Gastroesophageal sphincter (tissue), 4 donors: ENCODE data around the gene SNED1. TPM values are rescaled to one million over a fixed set of nuclear protein-coding genes. Genes with fewer than 3 reads are reported as not detected.

Experiments
- ATAC-seq: fragments of 150-250 bp; one replicate; pipeline ENCODE4 v1.9.1; 2016; ENCODE audit warnings: mild to moderate bottlenecking, moderate library complexity
- H3K27ac ChIP-seq, 4 donors: fragments of 200-600 bp; sonication (generic) in 3 of 4; 1 replicate in 3 of 4; 2 replicates in 1 of 4; pipeline ENCODE4 v1.5.1; 2016 to 2019
- H3K27me3 ChIP-seq: fragments of 200-600 bp; sonication (generic); one replicate; pipeline ENCODE4 v1.5.1; 2019
- H3K36me3 ChIP-seq, 2 donors: fragments of 200-600 bp; sonication (generic); one replicate each; pipeline ENCODE4 v1.5.1; 2019; ENCODE audit warnings: control low read depth in 1 of 2
- H3K4me1 ChIP-seq, 3 donors: fragments of 200-600 bp; sonication (generic); 1 replicate in 2 of 3; 2 replicates in 1 of 3; pipeline ENCODE4 v1.5.1; 2016 to 2019; ENCODE audit warnings: control low read depth in 2 of 3
- H3K4me3 ChIP-seq, 2 donors: fragments of 200-600 bp; sonication (generic); one replicate each; pipeline ENCODE4 v1.5.1; 2019; ENCODE audit warnings: mild to moderate bottlenecking in 1 of 2, moderate library complexity in 1 of 2
- H3K9me3 ChIP-seq, 3 donors: fragments of 200-600 bp; sonication (generic); one replicate each; pipeline ENCODE4 v1.5.1; 2017 to 2019; ENCODE audit warnings: control low read depth in 2 of 3
- EP300 ChIP-seq: sonication (generic); formaldehyde crosslinking; IDR thresholded peaks from one replicate; pipeline ENCODE4 v1.6.1; 2017; ENCODE audit warnings: antibody characterized with exemption, mild to moderate bottlenecking
- POLR2A ChIP-seq, 2 donors: fragments of 450-650 bp; IDR thresholded peaks; one replicate each; pipeline ENCODE4 v1.6.1; 2017; ENCODE audit warnings: antibody characterized with exemption in 2 of 2, mild to moderate bottlenecking in 2 of 2, moderate library complexity in 1 of 2
- POLR2AphosphoS5 ChIP-seq: sonication (generic); formaldehyde crosslinking; IDR thresholded peaks from one replicate; pipeline ENCODE4 v1.6.1; 2017; ENCODE audit warnings: antibody characterized with exemption
- WGBS, 2 donors: methylation state at CpG; one replicate each; pipeline ENCODE4 v1.1.5; 2018; ENCODE audit warnings: low coverage in 1 of 2; 5-methylcytosine and 5-hydroxymethylcytosine counted together
- total RNA-seq, 4 donors: library from RNA; depleted of rRNA; stranded (reverse); fragments of >200 nt; gene quantifications; one replicate each; pipeline ENCODE4 v1.1.0, GENCODE V29; 2016
- TF ChIP-seq, protein P1 (sequence below), 4 experiments: fragments of 200-600 bp in 2 of 4; fragments of 450-650 bp in 2 of 4; sonication (generic) in 1 of 4; IDR thresholded peaks; one replicate each; pipeline ENCODE4 v1.5.1; 2017 to 2019; ENCODE audit warnings: antibody characterized with exemption in 4 of 4, mild to moderate bottlenecking in 2 of 4, moderate library complexity in 2 of 4

The SNED1 gene
- total RNA-seq, 4 donors from 2014 or later: 8.3 to 29.9 (median 14.6) TPM

DNA sequence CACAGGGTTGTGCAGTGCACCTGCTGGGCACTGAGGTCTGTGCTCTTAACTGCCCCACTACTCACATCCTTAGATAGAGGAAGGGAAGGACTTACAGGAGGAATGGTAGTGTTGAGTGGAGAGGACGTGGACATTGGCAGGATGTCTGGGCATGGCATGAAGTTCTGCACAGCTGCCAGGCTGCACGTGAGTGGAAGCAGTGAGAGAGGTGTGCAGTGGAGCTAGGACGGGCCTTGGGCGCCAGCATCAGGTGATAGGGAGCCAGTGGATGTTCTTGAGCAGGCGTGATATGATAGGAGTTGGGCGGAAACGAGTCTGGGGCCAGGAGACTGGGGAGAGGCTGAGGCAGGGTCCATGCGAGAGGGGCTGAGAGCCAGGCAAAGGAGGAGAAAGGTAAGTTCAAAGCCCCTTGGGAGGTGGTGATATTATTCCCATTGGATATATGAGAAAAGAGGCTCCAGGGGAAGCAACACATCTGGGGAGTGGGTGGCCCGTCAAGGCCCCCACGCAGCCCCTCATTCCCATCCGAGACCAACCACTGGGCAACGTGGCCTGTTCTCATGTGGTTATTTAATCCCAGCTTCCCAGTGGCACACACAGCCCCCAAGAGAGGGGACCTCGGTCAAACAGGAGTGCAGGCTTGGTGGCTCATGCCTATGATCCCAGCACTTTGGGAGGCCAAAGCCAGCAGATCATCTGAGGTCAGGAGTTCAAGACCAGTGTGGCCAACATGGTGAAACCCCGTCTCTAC is 45.7 kb upstream of the SNED1 start:
- no peaks in the 10 kb centered on the region for H3K36me3 ChIP-seq
- no peak for ATAC-seq
- peaks cover 37% of the 10 kb centered on the region for H3K27me3 ChIP-seq
- H3K4me1 ChIP-seq: no peaks in the 10 kb centered on the region
- H3K27ac ChIP-seq: no peak overlapping the region
- 75 to 83% methylated on average over 9 to 11 of the region's 14 CpGs for WGBS, 2 donors
- TF ChIP-seq, protein P1, sequence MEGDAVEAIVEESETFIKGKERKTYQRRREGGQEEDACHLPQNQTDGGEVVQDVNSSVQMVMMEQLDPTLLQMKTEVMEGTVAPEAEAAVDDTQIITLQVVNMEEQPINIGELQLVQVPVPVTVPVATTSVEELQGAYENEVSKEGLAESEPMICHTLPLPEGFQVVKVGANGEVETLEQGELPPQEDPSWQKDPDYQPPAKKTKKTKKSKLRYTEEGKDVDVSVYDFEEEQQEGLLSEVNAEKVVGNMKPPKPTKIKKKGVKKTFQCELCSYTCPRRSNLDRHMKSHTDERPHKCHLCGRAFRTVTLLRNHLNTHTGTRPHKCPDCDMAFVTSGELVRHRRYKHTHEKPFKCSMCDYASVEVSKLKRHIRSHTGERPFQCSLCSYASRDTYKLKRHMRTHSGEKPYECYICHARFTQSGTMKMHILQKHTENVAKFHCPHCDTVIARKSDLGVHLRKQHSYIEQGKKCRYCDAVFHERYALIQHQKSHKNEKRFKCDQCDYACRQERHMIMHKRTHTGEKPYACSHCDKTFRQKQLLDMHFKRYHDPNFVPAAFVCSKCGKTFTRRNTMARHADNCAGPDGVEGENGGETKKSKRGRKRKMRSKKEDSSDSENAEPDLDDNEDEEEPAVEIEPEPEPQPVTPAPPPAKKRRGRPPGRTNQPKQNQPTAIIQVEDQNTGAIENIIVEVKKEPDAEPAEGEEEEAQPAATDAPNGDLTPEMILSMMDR (IDR thresholded peaks at IDR 0.05): no peak
- TF ChIP-seq POLR2A (IDR thresholded peaks at IDR 0.05): no peak
- no peak for TF ChIP-seq EP300
- no peak for TF ChIP-seq POLR2AphosphoS5
- H3K4me3 ChIP-seq: no peak overlapping the region
- no peaks in the 10 kb centered on the region for H3K9me3 ChIP-seq

DNA sequence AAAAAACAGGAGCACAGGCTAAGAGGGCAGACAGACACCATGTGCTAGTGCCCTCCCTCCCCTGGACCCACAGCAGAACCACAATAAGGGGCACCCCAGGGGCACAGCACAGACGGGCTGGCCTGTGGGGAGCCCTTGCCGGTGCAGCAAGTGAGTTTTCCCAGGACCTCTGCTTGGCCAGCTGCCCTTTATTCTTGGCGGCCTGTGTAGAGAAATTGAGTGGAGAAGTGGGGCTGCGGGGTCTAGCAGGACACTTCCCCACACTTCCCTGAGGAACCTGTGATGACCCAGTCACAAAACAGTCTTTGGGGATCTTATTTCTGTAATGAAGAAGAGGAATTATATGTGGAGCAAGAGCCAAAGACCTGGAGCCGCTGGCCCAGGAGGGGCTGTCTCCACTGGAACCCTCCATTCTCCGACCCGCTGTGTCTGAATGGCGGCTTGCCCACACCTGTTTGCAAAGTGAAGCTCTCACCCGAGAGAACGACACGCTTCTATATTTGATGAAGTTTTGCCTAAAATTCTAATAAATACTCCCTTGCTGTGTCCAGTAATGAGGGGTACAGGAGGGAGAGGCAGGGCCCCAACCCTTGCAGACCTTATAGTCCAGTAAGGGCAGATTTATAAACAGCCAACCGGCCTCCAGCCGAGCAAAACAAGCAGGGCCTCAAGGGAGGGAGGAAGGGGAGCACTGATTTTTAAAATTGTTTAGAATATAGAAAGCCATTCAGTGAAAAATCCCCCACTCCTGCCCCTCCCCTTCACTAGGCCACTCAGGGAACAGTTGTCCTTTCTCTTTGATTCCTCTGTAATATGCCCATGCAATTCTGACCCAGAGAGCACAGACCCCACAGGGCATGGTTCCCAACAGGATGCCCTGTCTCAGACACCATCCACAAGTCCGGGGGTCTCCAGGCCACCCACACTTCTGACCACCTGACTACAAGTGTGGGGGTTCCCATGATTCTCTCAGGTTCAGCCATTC is 44.7 kb upstream of the SNED1 start:
- no peaks in the 10 kb centered on the region for H3K4me1 ChIP-seq
- WGBS, 2 donors: 44 to 67% methylated on average over 5 to 9 of the region's 14 CpGs
- TF ChIP-seq POLR2AphosphoS5 (no peak), POLR2A (IDR thresholded peaks at IDR 0.05) (no peak), EP300 (no peak)
- TF ChIP-seq, protein P1 (IDR thresholded peaks at IDR 0.05): no peak
- H3K4me3 ChIP-seq: no peak overlapping the region
- no peaks in the 10 kb centered on the region for H3K36me3 ChIP-seq
- no peak overlapping the region for H3K27ac ChIP-seq
- H3K27me3 ChIP-seq: peaks cover 47% of the 10 kb centered on the region
- no peak for ATAC-seq
- H3K9me3 ChIP-seq: no peaks in the 10 kb centered on the region

DNA sequence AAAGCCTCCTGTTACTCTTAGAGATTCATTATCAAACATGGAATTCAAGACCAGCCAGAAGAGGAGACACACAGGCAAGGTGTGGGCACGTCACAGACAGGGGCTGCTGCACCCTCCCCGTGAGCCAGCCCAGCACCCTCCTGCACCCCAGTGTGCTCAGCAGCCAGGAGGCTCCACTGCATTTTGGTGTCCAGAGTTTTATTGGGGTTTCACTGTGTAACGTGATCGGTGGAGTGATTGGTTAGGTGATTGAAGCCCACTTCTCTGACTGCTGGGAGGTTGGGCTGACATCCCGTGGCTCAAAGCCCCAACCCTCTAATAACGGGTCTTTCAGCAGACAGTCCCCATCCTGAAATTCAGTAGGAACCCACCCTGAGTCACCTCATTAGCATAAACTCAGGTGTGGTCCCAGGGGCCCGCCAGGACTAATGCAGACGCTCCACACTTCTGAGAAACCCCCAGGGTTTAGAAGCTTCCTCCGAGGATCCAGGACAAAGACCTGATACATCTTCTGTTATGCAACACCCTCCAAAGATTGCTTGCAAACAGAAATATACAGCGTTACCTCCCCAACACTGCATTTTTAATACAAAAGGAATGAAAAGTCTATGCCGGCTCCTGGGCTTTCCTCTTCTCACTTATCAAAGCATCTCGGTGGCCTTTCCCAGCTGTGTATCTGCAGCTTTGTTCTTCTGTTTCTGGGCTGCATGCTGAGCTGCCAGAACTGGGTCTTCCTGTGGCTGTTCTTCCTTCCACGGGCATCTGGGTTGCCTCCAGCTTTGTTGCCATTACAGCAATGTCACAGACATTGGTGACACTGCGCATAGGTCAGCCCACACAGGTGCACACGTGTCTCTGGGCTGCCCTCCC is 43.7 kb upstream of the SNED1 start:
- no peaks in the 10 kb centered on the region for H3K36me3 ChIP-seq
- no peak overlapping the region for H3K27ac ChIP-seq
- H3K4me3 ChIP-seq: no peak overlapping the region
- WGBS, 2 donors: 56 to 72% methylated on average over 4 to 7 of the region's 15 CpGs
- TF ChIP-seq EP300: no peak
- TF ChIP-seq, protein P1 (IDR thresholded peaks at IDR 0.05): no peak
- no peak for TF ChIP-seq POLR2AphosphoS5
- no peak for TF ChIP-seq POLR2A (IDR thresholded peaks at IDR 0.05)
- H3K27me3 ChIP-seq: peaks cover 50% of the 10 kb centered on the region
- H3K9me3 ChIP-seq: no peaks in the 10 kb centered on the region
- H3K4me1 ChIP-seq: peaks cover 0 to 2% (median 0%) of the 10 kb centered on the region in 3 donors
- no peak for ATAC-seq

DNA sequence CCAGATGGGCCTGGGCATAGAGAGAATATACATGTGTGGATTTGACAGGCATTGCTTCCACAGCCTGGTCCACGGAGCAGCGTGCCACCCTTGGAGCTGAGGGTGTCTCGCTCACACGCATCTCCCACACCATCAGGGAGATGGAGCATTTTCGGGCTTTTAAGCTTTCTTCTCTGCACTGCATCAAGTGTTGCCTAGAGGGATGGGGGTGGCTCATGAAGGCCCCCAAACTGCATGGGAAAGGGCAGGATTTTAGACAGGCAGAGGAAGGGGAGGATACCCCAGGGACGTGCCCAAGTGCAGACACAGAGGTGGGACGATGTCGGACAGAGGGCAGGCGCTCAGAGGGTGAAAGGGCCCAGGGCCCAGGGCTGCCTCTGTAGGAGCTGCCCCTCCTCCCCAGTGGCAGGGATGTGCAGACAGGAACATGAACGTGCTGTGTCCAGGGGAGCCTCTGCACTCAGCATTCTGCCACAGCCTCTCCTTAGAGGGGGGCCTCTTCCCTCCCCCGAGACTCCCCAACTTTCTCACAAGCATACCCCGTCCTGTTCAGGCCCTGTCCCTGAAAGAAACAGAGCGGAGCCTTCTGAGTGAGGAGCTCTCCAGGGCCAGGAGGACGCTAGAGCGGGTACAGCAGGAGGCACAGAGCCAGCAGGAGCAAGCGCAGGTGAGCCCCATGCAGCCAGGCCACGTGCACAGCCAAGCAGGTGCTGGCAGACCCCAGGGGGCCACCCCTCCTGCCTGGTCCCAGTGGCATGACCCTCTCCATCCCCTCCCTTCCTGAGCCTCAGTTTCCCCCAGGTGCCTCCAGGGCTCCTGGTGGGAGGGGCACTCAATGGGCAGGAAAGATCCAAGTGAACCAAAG is 42.9 kb upstream of the SNED1 start:
- no peak for ATAC-seq
- WGBS, 2 donors: 100% methylated on average over 1 of the region's 17 CpGs; no CpG with 5 or more reads in 1 of the 2 donors
- Histone ChIP-seq H3K9me3 (no peaks in the 10 kb centered on the region), H3K27me3 (peaks cover 58% of the 10 kb centered on the region), H3K36me3 (no peaks in the 10 kb centered on the region), H3K4me1 (peaks cover 0 to 11% (median 3%) of the 10 kb centered on the region in 3 donors), H3K27ac (no peak overlapping the region), H3K4me3 (no peak overlapping the region)
- TF ChIP-seq POLR2A (IDR thresholded peaks at IDR 0.05) (no peak), POLR2AphosphoS5 (no peak), EP300 (no peak)
- TF ChIP-seq, protein P1 (IDR thresholded peaks at IDR 0.05): no peak
